Renal cortex interstitium (tissue), 11 donors: Measurements from ENCODE around the gene NBAS. TPM values are rescaled to one million over a fixed set of nuclear protein-coding genes. Genes with fewer than 3 reads are reported as not detected.
A peak's percentile ranks its signal among the peaks of the same experiment; 100 is the strongest.

Experiments used
- DNase-seq, 11 donors: peaks; one replicate each; pipeline ENCODE4 v3.0.0-alpha.2; 2013; ENCODE audit warnings: low read depth in 9 of 11, low spot score in 4 of 11; ENCODE audit errors: extremely low read depth in 1 of 11
- polyA plus RNA-seq, 3 donors: library from polyadenylated mRNA; unstranded; fragments of 120-200 nt; gene quantifications; one replicate each; pipeline ENCODE4 v1.2.1, GENCODE V29; 2013; ENCODE audit not compliant: insufficient read length in 3 of 3

The NBAS gene
- polyA plus RNA-seq, 3 donors: 59.1 to 68.4 (median 68.3) TPM

DNA sequence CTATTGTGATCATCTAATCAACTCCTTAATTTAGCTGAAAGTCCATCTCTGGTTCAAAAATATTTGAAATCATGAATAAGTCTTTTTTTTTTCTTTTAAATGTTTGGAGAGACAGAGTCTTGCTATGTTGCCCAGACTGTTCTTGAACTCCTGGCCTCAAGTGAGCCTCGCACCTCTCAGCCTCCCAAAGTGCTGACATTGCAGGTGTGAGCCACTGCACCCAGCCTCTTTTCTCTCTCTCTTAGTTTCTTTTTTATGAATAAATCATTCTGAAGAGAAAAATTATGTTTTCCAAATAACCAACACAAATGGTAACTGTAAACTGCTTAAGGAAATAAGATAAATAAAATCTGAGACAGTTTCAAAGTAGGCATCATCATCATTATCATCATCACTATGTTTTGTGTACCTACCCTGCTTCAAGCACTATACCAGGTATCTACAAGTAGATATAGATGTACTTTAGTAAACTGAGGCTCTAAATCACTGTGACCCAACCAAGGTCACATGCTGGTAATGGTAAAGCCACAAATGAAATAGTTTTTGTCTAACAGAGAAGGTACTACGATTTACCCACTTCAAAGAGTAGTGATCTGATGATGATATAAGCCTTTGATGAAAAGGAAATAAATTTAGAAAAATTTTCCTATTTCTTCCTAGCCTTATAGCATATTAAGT is 5.0 kb upstream of the NBAS start:
- DNase-seq: no peak

DNA sequence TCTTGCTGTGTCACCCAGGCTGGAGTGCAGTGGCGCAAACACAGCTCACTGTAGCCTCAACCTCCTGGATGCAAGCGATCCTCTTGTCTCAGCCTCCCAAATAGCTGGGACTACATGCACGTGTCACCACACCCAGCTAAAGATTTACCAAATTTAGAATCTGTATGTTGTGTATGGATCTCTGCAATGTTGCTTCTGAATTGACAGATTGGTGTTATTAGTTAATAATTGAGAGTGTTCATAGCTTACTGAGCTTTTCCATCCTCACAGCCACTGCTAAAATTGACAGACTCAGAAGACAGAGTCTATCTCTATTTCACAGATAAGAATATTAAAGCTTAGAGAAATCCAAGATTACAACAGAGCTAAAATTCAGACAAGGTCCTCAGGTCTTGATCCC is 4.3 kb upstream of the NBAS start:
- no peak for DNase-seq

DNA sequence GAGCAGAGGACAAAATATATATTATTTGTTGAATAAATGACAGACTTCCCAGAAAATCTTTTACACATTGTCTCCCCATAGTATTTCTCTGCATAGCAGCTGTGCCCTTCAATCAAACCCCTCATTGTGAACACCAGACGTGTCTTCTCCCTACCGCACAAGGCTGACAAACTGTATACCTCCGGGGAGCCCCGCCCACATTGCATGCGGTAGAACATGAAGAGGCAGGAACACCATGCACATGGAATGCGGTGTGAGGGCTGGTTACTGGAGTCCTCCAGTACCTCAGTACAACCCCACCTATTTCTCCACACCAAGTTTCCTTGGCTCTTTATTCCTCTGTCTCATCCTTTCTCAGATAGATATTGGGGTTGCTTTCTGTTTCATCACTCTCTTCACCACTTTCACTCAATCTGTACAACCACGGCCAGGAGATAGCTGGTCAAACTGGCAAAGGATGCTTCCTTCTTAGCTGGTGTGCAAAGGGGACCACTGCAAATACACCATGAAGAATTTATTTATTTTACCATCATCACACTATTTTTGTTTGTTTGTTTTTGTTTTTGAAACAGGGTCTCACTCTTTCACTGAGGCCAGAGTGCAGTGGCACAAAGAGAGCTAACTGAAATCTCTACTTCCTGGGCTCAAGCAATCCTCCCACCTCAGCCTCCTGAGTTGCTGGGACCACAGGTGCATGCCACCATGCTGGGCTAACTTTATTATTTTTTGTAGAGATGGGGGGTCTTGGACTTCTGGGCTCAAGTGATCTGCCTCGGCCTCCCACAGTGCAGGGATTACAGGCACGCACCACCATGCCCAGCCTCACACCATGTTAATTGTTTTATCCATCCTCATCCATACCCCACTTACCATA is 2.3 kb upstream of the NBAS start:
- no peak for DNase-seq

DNA sequence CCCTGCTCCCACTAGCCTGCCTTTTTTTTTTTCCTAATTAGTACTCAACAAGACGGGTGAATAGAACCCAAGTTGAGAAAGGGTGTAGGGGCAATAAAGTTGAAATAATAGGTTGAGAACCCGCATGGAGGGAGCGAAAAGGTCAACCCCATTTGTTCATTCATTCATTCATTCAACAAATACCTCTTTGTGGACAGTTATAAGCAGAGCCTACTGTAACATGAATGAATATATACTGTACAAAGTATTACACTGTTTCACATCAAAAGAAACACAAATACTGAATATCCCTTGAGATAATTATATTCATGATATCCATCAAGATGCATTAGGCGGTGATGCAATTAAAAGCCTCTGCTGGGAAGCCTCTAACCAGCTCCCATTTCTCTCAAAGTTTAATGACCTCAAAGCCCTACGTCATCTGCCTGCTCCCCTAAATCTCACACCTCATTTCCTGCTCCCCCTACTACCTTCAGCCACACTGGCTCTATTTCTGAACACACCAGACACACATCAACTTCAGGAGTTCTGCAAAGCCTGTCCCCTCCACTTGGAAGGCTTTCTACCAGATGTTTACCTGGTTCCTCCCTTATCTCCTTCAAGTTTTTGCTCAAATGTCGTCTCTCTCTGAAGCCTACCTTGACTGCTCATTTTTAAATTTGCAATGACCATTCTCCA is 1.4 kb upstream of the NBAS start:
- DNase-seq: no peak

GRCh38 chr2:15561574-15562344 is 625 bp upstream of the NBAS start:
- peak in 9 of 11 donors; percentile 72 to 87 (median 82) for DNase-seq

DNA sequence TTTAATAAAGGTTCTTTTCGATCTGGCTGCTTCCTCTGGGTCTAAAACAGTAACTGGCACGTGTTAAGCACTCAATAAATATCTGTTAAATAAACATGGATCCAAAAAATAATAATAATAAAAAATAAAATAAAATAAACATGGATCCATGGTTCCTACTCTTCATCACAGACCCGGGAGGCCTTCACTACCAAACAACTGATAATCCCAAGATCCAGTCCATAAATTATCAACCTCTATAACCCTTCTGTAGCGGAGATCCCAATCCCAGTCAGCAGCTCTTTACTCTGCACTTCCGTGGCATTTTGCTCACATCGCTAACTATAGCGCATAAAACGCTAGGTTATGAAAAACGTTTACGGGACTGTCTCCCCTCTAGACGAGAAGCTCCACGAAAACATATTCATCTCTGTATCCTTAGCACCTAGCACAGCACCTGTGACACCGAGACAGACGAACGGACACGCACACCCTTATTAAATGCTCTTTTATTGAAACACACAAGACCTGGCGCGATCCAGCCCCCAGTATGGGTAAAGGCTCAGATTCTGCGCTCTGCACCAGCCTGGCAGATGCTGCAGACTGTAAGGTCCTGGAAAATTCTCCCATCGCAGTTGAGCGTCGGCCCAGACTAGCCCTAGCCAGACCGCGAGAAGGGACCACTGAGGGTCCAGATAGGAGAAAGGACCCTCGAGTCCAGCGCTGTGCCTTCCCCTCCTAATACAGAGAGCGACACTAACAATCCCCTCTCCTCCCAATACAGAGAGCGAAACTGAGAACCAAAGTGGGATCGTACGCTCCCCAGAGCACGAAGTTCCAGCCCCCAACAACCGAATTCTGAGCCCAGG is 770 bp downstream of the NBAS start:
- DNase-seq: peak in 3 of 11 donors; percentile 17 to 41 (median 35)

GRCh38 chr2:15559379-15560139 is 1.6 kb downstream of the NBAS start:
- no peak for DNase-seq

GRCh38 chr2:15557887-15558311 is 3.2 kb downstream of the NBAS start:
- no peak for DNase-seq

- DNase-seq: no peak
Observed at GRCh38 chr2:15556311-15556930, 4.7 kb downstream of the NBAS start.

DNA sequence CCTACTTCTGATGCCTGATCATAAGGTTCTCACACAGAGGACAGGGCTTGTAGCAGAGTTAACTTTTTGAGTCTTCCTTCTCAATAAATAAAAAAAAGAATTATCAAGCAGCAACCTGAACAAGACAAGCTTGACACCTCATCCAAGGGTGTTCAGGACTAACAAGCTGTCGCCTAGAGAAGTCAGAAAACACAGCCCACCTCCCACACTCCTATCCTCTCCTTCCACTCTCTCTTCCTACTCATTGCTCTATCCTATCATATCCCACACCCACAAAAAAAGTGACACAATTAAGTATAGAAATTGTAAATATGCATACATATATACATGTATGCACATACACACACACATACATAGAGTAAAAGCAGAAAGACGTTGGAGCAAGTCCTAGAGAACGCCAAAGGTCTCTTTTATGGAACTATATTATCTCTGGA is 5.4 kb downstream of the NBAS start:
- DNase-seq: no peak

GRCh38 chr2:15554525-15555218 is 6.5 kb downstream of the NBAS start:
- no peak for DNase-seq

- DNase-seq: no peak
Observed at GRCh38 chr2:15553951-15554350, 7.2 kb downstream of the NBAS start.

DNA sequence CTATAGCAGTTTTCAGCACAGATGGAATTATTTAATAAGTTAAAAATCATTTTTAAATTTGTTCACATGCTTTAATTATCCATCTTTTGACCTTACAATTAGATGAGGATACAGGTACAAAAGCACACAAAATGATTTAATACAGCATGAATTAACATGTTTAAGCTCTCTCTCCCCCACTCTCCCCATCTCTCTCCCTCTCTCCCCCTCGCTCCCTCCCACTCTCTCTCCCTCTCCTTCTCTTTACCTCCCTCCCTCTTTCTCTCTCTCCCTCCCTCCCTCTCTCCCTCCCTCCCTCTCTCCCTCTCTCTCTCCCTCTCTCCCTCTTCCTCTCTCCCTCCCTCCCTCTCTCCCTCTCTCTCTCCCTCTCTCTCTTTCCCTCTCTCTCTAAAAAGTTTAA is 7.6 kb downstream of the NBAS start:
- DNase-seq: no peak

GRCh38 chr2:15548974-15549373 is 12.2 kb downstream of the NBAS start:
- no peak for DNase-seq

- no peak for DNase-seq
Observed at GRCh38 chr2:15547115-15547876, 13.8 kb downstream of the NBAS start.
